OCI-LY7 (cell line): ENCODE results near the gene MGAT5B. TPM values are rescaled to one million over a fixed set of nuclear protein-coding genes. Genes with fewer than 3 reads are reported as not detected.

Source experiments
- BruUV-seq: library from RNA; stranded (reverse); fragments of 400-500 nt; replicated peaks from 2 replicates; lab custom pipeline; 2021; lab: Mats Ljungman, UMichigan
- CTCF ChIA-PET: fragments of 300-600 bp; sonication (Branson Sonifier 250); formaldehyde crosslinking; loops from one replicate; lab custom pipeline; 2022; ENCODE audit warnings: antibody characterized with exemption; ENCODE audit not compliant: unreplicated experiment; lab: Charles Lee
- POLR2A ChIA-PET: fragments of 300-600 bp; sonication (Branson Sonifier 250); formaldehyde crosslinking; loops from one replicate; lab custom pipeline; 2022; ENCODE audit warnings: antibody characterized with exemption; lab: Charles Lee
- DNase-seq: peaks from one replicate; pipeline ENCODE4 v3.0.0-alpha.2; 2015; ENCODE audit warnings: low spot score
- H2AFZ ChIP-seq: fragments of 200-600 bp; sonication (generic), shearing (Covaris generic); 2 replicates; pipeline ENCODE4 v1.6.1; 2014; ENCODE audit warnings: mild to moderate bottlenecking, antibody characterized with exemption, low read length, moderate library complexity
- H3K27ac ChIP-seq: fragments of 200-600 bp; sonication (generic); 2 replicates; pipeline ENCODE4 v1.5.1; 2014; ENCODE audit warnings: mixed run types, low read depth, mild to moderate bottlenecking, moderate library complexity, low read length, inconsistent platforms; ENCODE audit not compliant: poor library complexity, severe bottlenecking
- H3K36me3 ChIP-seq: fragments of 200-600 bp; sonication (generic); 2 replicates; pipeline ENCODE4 v1.6.1; 2014; ENCODE audit warnings: mild to moderate bottlenecking, antibody characterized with exemption, low read length, moderate library complexity, mixed read lengths; ENCODE audit not compliant: insufficient read depth
- H3K4me1 ChIP-seq: fragments of 200-600 bp; sonication (generic); 2 replicates; pipeline ENCODE4 v1.5.1; 2014; ENCODE audit warnings: mild to moderate bottlenecking, low read length; ENCODE audit not compliant: insufficient read depth, poor library complexity, severe bottlenecking
- H3K4me2 ChIP-seq: fragments of 200-600 bp; sonication (generic); 2 replicates; pipeline ENCODE4 v1.6.1; 2014; ENCODE audit warnings: mild to moderate bottlenecking, low read length
- H3K4me3 ChIP-seq: fragments of 200-600 bp; sonication (generic); 2 replicates; pipeline ENCODE4 v1.5.1; 2014; ENCODE audit warnings: mild to moderate bottlenecking, low read depth, low read length; ENCODE audit not compliant: poor library complexity, severe bottlenecking
- H3K79me2 ChIP-seq: fragments of 200-600 bp; sonication (generic); 2 replicates; pipeline ENCODE4 v1.6.1; 2016; ENCODE audit warnings: low read depth, mild to moderate bottlenecking, low read length, moderate library complexity, mixed read lengths; ENCODE audit not compliant: insufficient read depth
- H3K9me2 ChIP-seq: fragments of 200-600 bp; sonication (generic); 2 replicates; pipeline ENCODE4 v1.6.1; 2016; ENCODE audit warnings: mild to moderate bottlenecking, low read length, mixed read lengths; ENCODE audit not compliant: insufficient read depth
- H3K9me3 ChIP-seq: fragments of 200-600 bp; sonication (generic); 2 replicates; pipeline ENCODE4 v1.6.1; 2014; ENCODE audit warnings: mild to moderate bottlenecking, mixed run types, low read length, mixed read lengths
- H4K20me1 ChIP-seq: fragments of 200-600 bp; sonication (generic); 2 replicates; pipeline ENCODE4 v1.6.1; 2014; ENCODE audit warnings: mild to moderate bottlenecking, antibody characterized with exemption, low read length, moderate library complexity, mixed read lengths; ENCODE audit not compliant: insufficient read depth
- EZH2phosphoT487 ChIP-seq: fragments of 200-600 bp; sonication (generic); IDR thresholded peaks from 2 replicates; pipeline ENCODE4 v1.6.1; 2018; ENCODE audit warnings: low read depth, borderline replicate concordance, mild to moderate bottlenecking, mixed run types, antibody characterized with exemption, low read length, moderate library complexity, mixed read lengths
- intact Hi-C: fragments of 100-400 bp; cut with micrococcal nuclease; formaldehyde crosslinking; loops from one replicate; pipeline ENCODE4 v1.10.0; 2022; ENCODE audit not compliant: unreplicated experiment
- total RNA-seq, 2 experiments: library from RNA; depleted of rRNA in 1 of 2; stranded (reverse); fragments of >200 nt in 1 of 2; shearing (Covaris generic) in 1 of 2; gene quantifications; 2 replicates each; pipeline ENCODE4 v1.2.3, GENCODE V29; 2014 to 2022
- TF ChIP-seq, protein P1 (sequence below): fragments of 200-600 bp; sonication (generic); conservative IDR thresholded peaks from 2 replicates; pipeline ENCODE4 v1.5.1; 2014; ENCODE audit warnings: mild to moderate bottlenecking, antibody characterized with exemption, low read length, moderate library complexity, mixed read lengths

The MGAT5B gene
- total RNA-seq, 2 experiments from 2014 or later = 1.4 to 2.5 TPM

DNA sequence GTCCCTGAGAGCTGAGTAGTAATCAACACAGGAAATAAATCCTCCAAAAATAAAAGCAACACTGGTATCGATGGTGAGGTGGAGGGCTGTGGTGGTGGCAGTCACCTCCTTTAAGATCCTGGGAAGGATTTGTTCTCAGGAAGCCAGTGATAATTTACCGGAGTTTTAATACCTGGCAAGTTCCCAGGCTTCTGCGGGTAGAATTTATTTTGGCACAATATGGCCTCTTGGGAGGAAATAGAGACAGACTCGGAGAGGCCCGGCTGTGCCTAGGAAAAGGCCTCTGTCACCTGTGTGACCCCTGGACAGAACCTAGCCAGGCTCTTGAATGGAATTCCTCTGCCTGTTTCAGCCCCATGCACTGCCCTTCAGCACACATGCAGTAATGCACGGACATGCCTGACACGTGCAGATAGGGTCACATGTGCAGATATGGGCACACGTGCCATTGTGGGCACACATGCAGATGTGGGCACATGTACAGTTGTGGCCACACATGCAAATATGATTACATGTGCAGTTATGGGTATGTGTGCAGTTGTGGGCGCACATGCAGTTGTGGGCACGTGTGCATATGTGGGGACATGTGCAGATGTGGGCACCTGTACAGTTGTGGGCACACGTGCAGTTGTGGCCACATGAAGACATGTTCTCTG is 33.5 kb downstream of the MGAT5B start:
- Histone ChIP-seq H3K79me2 (no peaks in the 10 kb centered on the region), H3K36me3 (no peaks in the 10 kb centered on the region), H4K20me1 (no peaks in the 10 kb centered on the region), H3K4me1 (no peaks in the 10 kb centered on the region), H3K4me3 (no peak overlapping the region), H3K27ac (no peak overlapping the region), H2AFZ (no peak overlapping the region), H3K9me2 (no peaks in the 10 kb centered on the region), H3K4me2 (no peak overlapping the region), H3K9me3 (no peaks in the 10 kb centered on the region)
- ChIA-PET CTCF (no interaction called here), POLR2A (no interaction called here)
- intact Hi-C loops = no loop called here
- DNase-seq = no peak
- no peak for TF ChIP-seq EZH2phosphoT487
- TF ChIP-seq, protein P1, sequence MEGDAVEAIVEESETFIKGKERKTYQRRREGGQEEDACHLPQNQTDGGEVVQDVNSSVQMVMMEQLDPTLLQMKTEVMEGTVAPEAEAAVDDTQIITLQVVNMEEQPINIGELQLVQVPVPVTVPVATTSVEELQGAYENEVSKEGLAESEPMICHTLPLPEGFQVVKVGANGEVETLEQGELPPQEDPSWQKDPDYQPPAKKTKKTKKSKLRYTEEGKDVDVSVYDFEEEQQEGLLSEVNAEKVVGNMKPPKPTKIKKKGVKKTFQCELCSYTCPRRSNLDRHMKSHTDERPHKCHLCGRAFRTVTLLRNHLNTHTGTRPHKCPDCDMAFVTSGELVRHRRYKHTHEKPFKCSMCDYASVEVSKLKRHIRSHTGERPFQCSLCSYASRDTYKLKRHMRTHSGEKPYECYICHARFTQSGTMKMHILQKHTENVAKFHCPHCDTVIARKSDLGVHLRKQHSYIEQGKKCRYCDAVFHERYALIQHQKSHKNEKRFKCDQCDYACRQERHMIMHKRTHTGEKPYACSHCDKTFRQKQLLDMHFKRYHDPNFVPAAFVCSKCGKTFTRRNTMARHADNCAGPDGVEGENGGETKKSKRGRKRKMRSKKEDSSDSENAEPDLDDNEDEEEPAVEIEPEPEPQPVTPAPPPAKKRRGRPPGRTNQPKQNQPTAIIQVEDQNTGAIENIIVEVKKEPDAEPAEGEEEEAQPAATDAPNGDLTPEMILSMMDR = no peak
- no TSS peak for BruUV-seq

DNA sequence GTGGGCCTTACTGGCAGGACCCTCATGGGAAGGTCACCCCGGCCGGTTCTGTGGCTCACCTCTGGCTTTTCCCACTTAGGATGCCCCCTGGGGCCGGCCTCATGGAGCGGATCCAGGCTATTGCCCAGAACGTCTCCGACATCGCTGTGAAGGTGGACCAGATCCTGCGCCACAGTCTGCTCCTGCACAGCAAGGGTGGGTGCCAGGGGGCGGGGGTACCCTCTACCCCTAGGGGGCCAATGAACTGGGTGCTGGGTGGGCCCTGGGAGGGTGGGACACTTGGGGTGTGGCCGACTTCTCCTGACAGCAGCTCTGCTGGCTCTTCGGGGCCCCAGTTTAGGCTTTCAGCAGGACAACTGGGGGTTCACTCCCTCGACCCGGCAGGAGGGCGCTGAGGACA is 34.3 kb downstream of the MGAT5B start:
- Histone ChIP-seq H3K4me3 (no peak overlapping the region), H3K9me3 (no peaks in the 10 kb centered on the region), H3K27ac (no peak overlapping the region), H3K9me2 (no peaks in the 10 kb centered on the region), H3K79me2 (no peaks in the 10 kb centered on the region), H4K20me1 (no peaks in the 10 kb centered on the region), H3K4me2 (no peak overlapping the region), H3K36me3 (no peaks in the 10 kb centered on the region), H2AFZ (no peak overlapping the region), H3K4me1 (no peaks in the 10 kb centered on the region)
- ChIA-PET POLR2A (no interaction called here), CTCF (no interaction called here)
- intact Hi-C loops = no loop called here
- BruUV-seq = no TSS peak
- TF ChIP-seq, protein P1 = no peak
- TF ChIP-seq EZH2phosphoT487 = no peak
- DNase-seq = no peak

DNA sequence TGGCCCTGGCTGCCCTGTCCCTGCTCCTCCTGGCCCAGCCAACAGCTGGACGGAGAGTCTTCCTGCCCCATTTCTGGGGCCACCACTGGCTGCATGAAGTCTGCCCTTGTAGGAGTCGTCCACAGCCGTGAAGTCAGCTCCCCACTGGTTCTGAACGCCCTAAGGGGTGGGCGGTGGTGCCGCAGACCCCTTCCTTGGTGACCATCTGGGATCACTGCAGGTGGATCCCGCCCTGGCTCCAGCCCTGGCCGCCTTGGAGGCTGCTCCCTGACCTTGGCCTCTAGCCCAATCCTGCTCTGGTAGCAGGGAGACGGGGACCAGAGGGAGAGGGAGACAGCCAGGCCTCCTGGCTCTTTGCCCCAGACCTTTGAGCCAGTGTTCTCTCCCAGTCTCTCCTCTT is 35.4 kb downstream of the MGAT5B start:
- intact Hi-C loops = no loop called here
- Histone ChIP-seq H2AFZ (no peak overlapping the region), H3K4me2 (no peak overlapping the region), H3K36me3 (no peaks in the 10 kb centered on the region), H3K4me1 (no peaks in the 10 kb centered on the region), H3K4me3 (no peak overlapping the region), H3K27ac (no peak overlapping the region), H4K20me1 (no peaks in the 10 kb centered on the region), H3K79me2 (no peaks in the 10 kb centered on the region), H3K9me2 (no peaks in the 10 kb centered on the region), H3K9me3 (no peaks in the 10 kb centered on the region)
- CTCF ChIA-PET = no interaction called here
- BruUV-seq = no TSS peak
- TF ChIP-seq EZH2phosphoT487 = no peak
- TF ChIP-seq, protein P1 = no peak
- DNase-seq = no peak
- POLR2A ChIA-PET = no interaction called here
